ENCODE results near the gene PABPC3.

PABPC3 gene

GRCh38 chr13:25069236-25069635, 26.7 kb upstream of the PABPC3 start:
- DNase-seq: no peak
- TF ChIP-seq CTCF (IDR thresholded peaks at IDR 0.05): no peak
- Mint-ChIP-seq H3K9me3 (no peaks in the 10 kb centered on the region), H3K27me3 (ENCODE audit: low read depth, poor library complexity) (peaks cover 10% of the 10 kb centered on the region), H3K36me3 (ENCODE audit: low read depth) (no peaks in the 10 kb centered on the region), H3K27ac (no peak overlapping the region), H3K4me1 (no peaks in the 10 kb centered on the region), H3K4me3 (no peak overlapping the region)

GRCh38 chr13:25069911-25070310, 26.0 kb upstream of the PABPC3 start:
- TF ChIP-seq CTCF (IDR thresholded peaks at IDR 0.05): no peak
- Mint-ChIP-seq H3K4me3 (no peak overlapping the region), H3K4me1 (no peaks in the 10 kb centered on the region), H3K27ac (no peak overlapping the region), H3K36me3 (ENCODE audit: low read depth) (no peaks in the 10 kb centered on the region), H3K27me3 (ENCODE audit: low read depth, poor library complexity) (peaks cover 10% of the 10 kb centered on the region), H3K9me3 (no peaks in the 10 kb centered on the region)
- no peak for DNase-seq

DNA sequence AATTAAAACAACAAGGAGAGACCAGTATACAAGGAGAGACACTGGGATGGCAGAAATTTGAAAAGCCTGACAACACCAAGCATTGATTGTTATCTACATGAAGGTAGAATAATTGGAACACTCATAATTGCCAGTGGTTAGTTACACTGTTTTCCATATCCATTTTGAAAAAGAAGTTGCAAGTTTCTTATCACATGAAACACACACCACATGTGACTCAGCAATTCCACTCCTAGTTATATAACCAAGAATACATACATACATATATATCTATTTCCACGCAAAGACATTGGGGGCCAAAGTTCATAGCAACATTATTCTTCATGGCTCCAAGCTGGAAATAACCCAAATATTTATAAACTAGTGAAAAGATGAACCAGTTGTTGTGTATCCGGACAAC, 15.2 kb upstream of the PABPC3 start:
- DNase-seq: no peak
- Mint-ChIP-seq H3K36me3 (ENCODE audit: low read depth) (no peaks in the 10 kb centered on the region), H3K9me3 (no peaks in the 10 kb centered on the region), H3K4me1 (no peaks in the 10 kb centered on the region), H3K4me3 (no peak overlapping the region), H3K27me3 (ENCODE audit: low read depth, poor library complexity) (peaks cover 6% of the 10 kb centered on the region), H3K27ac (no peak overlapping the region)
- TF ChIP-seq CTCF (IDR thresholded peaks at IDR 0.05): no peak

DNA sequence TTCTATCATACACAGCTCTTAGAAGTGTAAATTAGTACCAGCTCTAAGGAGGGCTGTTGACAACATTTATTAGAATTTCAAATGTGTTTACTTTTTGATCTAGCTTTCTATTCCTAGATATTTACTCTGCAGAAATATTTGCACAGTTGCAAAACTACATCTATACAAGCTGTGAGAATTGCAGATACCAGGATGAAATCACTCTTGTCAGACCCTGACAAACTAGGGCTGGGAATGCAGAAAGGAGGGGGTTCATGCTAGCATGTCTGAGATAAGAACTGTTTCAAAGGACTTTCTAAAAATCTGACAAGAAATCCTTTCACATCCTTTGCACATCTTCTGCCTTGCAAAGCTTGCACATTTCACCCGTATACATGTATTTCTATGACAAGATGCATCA, 11.8 kb upstream of the PABPC3 start:
- no peak for DNase-seq
- Mint-ChIP-seq H3K9me3 (no peaks in the 10 kb centered on the region), H3K27me3 (ENCODE audit: low read depth, poor library complexity) (peaks cover 9% of the 10 kb centered on the region), H3K27ac (no peak overlapping the region), H3K4me1 (no peaks in the 10 kb centered on the region), H3K4me3 (no peak overlapping the region), H3K36me3 (ENCODE audit: low read depth) (no peaks in the 10 kb centered on the region)
- no peak for TF ChIP-seq CTCF (IDR thresholded peaks at IDR 0.05)

GRCh38 chr13:25085125-25085742, 10.7 kb upstream of the PABPC3 start:
- Mint-ChIP-seq H3K27me3 (ENCODE audit: low read depth, poor library complexity) (peaks cover 16% of the 10 kb centered on the region), H3K27ac (no peak overlapping the region), H3K4me3 (no peak overlapping the region), H3K4me1 (no peaks in the 10 kb centered on the region), H3K36me3 (ENCODE audit: low read depth) (no peaks in the 10 kb centered on the region), H3K9me3 (no peaks in the 10 kb centered on the region)
- peak; percentile 36 for DNase-seq
- peak; percentile 67 for TF ChIP-seq CTCF (IDR thresholded peaks at IDR 0.05)

DNA sequence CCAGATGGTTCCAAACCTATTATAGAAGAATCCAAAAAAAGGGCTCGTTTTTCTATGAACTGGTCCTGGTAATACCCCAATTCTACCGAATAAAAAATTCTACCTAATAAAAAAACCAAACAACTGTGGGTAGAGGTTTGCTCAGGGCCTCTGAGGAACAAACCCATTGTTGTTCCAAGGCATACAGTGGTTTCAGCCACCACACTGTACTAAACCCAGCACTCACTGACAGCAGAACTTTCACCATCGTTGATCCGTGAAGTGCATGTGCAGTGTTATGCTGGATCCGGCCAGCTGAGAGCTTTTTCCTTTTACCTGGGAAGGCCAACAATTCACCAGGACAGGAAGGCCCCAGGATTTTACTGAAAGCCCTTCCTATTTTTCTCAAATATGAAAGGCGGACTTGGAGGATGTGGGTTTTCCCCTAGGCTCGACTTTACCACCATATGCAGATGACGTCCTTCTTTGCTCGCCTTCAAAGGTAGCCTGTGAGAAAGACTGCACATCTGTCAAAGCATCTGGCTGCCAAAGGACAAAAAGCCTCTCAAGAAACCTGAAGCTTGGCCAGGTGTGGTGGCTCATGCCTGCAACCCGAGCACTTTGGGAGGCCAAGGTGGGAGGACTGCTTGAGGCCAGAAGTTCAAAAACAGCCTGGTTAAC, 7.2 kb upstream of the PABPC3 start:
- no peaks in the 10 kb centered on the region for H3K9me3 Mint-ChIP-seq
- H3K4me1 Mint-ChIP-seq: no peaks in the 10 kb centered on the region
- H3K27ac Mint-ChIP-seq: no peak overlapping the region
- H3K4me3 Mint-ChIP-seq: no peak overlapping the region
- DNase-seq: no peak
- no peaks in the 10 kb centered on the region for H3K36me3 Mint-ChIP-seq (ENCODE audit: low read depth)
- H3K27me3 Mint-ChIP-seq (ENCODE audit: low read depth, poor library complexity): peaks cover 16% of the 10 kb centered on the region
- no peak for TF ChIP-seq CTCF (IDR thresholded peaks at IDR 0.05)

Data from nephron progenitor cell (in vitro differentiated cells).